ENCODE results near the gene ENTPD7. TPM values are rescaled to one million over a fixed set of nuclear protein-coding genes. Genes with fewer than 3 reads are reported as not detected.

Gene ENTPD7
- total and polyA plus RNA-seq, 2 of the 8 experiments (the other 6 are each of a cell fraction or from before 2014, with no cell fraction given), result 5.0 to 15.6 TPM

- TF ChIP-seq GTF2F1 (IDR thresholded peaks at IDR 0.05; ENCODE audit: borderline replicate concordance, low read depth, low read length), result no peak
- TF ChIP-seq KDM4A (IDR thresholded peaks at IDR 0.05; ENCODE audit: low read depth, low read length, severe bottlenecking), result no peak
- no peak for TF ChIP-seq CBX8 (IDR thresholded peaks at IDR 0.05; ENCODE audit: borderline replicate concordance, low read depth, low read length)
- TF ChIP-seq TEAD4 (IDR thresholded peaks at IDR 0.05; ENCODE audit: low read depth, low read length), result no peak
- TF ChIP-seq ZNF274 (IDR thresholded peaks at IDR 0.05; ENCODE audit: borderline replicate concordance, extremely low read depth, low read length), result no peak
These were observed 83.4 kb downstream of the ENTPD7 start (continued) for GRCh38 chr10:99742701-99743100.
